GM12801 (cell line): Measurements from ENCODE around the gene ST3GAL4.

Source experiments
- CTCF ChIP-seq: IDR thresholded peaks from one replicate; pipeline ENCODE4 v1.5.1; 2011; ENCODE audit warnings: control low read depth; ENCODE audit not compliant: insufficient read length; ENCODE audit errors: extremely low read depth

ST3GAL4 gene

GRCh38 chr11:126398721-126399120 lies 43.2 kb downstream of the ST3GAL4 start:
- TF ChIP-seq CTCF = no peak

DNA sequence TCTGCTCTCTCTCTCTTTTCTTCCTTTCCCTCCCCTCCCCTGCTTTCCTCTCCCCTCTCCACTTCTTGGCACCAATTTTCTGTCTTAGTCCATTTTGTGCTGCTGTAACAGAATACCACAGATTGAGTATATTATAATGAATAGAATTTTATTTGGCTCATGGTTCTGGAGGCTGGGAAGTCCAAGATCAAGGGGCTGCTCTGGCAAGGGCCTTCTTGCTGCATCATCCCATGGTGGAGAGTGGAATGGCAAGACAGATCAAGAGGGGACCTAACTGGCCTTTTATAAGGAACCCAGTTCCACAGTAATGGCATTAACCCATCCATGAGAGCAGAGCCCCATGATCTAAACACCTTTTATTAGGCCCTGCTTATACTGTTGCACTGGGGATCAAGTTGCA lies 44.5 kb downstream of the ST3GAL4 start:
- no peak for TF ChIP-seq CTCF

DNA sequence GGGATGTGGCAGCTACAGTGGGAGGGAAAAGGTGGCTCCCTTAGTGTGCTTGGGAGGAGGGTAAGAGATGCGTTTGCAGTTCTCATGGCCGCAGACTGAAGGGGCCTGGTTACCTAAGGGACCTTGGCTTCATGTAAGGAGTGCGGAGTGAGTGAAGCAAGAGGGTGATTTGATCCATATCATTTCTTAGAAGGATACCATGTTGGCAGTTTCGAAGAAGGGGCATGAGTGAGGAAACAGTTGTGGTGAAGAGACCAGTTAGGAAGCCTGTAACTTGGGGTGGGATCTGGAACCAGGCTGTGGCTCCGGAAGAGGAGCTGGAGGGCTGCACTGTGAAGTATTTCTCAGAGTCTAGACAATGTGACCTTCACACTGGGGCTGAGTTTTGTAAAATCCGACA lies 45.0 kb downstream of the ST3GAL4 start:
- TF ChIP-seq CTCF = no peak

DNA sequence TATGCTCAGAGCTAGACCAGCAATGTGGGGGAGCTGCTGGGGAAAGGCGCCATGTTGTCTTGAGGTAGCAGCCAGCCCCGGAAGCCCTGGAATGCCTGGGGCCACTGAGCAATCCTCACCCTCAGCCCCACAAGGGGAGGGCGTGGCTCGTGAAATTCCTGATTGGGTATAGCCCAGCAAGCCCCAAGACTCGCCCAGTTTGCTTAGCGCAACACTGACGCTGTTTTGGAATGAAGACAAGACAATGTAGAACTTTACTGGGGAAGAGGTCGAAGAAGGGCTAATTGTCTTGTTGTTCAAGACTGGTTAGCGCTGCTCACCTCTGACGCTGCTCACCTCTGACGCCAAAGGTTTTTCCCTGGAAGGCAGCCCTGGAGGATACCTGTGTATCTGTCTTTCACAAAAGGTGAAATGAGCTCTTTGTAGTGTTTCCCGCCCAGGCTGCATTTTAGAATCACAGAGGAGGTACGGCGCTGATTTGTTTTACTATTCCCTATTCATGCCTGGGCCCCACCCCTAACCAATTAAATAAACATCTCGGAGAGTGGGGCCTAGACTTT lies 47.6 kb downstream of the ST3GAL4 start:
- TF ChIP-seq CTCF = no peak

DNA sequence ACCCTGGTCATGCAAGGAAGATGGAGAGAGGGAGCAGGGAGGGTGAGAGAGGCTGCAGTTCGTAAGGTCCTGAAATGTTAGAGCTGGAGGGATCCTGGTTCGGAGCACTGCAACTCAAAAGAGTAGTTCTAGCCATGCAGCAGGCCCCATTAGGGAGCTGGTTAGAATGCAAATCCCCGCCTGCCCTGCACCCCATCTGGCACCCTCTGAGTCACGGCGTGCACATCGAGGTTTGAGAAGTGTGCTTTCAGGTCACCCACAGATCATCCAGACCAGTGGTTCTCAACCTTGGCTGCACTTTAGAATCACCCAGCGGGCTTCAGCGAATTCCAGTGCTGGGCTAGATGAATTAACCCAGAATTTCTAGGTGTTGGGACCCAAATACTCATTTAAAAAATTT lies 48.2 kb downstream of the ST3GAL4 start:
- TF ChIP-seq CTCF = no peak

DNA sequence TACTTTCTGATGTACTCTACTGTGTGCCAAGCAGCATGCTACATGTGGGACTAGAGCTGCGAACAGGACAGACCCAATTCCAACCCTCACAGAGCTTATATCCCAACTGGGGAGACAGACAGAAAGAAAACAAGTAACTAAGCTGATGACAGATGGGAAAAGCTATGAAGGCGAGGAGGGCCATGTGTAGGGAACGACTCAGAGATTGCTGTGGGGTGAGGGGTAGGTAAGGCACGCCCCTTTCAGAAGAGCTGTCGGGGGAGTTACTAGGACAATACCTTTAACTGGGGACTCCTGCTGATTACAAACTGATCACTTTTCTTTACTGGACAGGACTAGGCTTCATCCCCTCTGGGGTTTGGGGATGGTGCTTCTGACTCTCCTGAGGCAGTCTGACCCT lies 48.9 kb downstream of the ST3GAL4 start:
- TF ChIP-seq CTCF = no peak

DNA sequence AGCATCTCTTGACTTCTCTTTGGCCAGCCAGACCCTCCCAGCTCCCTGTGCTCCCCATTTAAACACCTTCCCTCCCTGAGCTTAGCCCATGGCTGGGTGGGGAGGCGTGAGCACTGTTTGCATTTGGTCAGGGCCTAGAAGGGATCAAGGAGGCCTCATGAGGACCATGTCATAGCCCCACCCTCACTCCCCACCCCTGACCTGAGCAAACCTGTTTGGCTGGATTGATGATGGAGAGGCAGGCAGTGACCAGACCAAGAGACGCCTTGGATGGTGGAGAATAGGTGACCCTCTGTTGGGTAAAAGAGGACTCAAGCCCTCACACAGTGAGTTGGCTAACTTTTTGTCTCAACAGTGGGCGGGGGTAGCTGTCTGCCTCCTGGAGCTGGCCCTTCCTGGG lies 49.9 kb downstream of the ST3GAL4 start:
- no peak for TF ChIP-seq CTCF

- no peak for TF ChIP-seq CTCF
These were observed 50.4 kb downstream of the ST3GAL4 start for GRCh38 chr11:126405906-126406305.
